ENCODE data around the gene NPDC1. TPM values are rescaled to one million over a fixed set of nuclear protein-coding genes. Genes with fewer than 3 reads are reported as not detected.

Gene NPDC1
- polyA plus RNA-seq, 2 of the 4 experiments (the other 2 are of a cell fraction), result 12.7 to 40.6 TPM

DNA sequence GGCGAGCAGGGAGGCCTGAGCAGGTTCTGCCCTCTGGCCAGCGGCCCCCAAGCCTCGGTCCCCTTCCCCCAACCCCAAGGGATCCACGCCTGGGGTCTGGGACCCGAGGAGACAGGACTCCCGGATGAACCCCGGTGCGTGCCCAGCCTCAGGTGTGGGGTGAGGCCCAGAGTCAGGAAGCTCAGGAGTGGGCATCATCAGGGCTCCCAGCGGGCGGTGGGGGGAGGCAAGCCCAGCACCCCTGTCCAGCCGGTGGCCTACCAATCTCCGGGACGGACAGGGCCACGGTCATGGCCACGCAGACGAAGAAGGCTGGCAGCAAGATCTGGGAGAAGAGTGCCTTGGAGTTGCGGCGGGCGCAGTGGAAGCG is 32.4 kb downstream of the NPDC1 start:
- ChIA-PET POLR2A (no interaction called here), CTCF (interaction anchor here (0.7 to 3.3 kb wide), 4 partner anchors 14 to 66 kb away, joined by 3 to 13 read pairs (median 8); no protein-coding TSS in a partner anchor)
- H3K4me1 ChIP-seq, result no peaks in the 10 kb centered on the region
- 95% methylated on average over 19 of the region's 20 CpGs for WGBS (ENCODE audit: missing lambda C conversion rate)
- TF ChIP-seq EHMT2 (IDR thresholded peaks at IDR 0.05; ENCODE audit: low read depth) (no peak), SMC3 (IDR thresholded peaks at IDR 0.05) (no peak), PHF8 (IDR thresholded peaks at IDR 0.05; ENCODE audit: borderline replicate concordance, low read depth) (no peak), SREBF2 (IDR thresholded peaks at IDR 0.05) (no peak), RFX5 (IDR thresholded peaks at IDR 0.05) (no peak), HES2 (IDR thresholded peaks at IDR 0.05) (no peak)
- H3K27ac ChIP-seq, result no peak overlapping the region
- FAIRE-seq (no peak), ATAC-seq (no peak), DNase-seq (ENCODE audit: low read depth in 1 of 2, low spot score in 1 of 2) (no peak)
- H3K4me3 ChIP-seq, result no peak overlapping the region
- no peak overlapping the region for H3K4me2 ChIP-seq
- no peaks in the 10 kb centered on the region for H3K9me3 ChIP-seq

- DNase-seq (ENCODE audit: low read depth in 1 of 2, low spot score in 1 of 2) (no peak), FAIRE-seq (no peak), ATAC-seq (0 out of 6 replicates have a peak, but pooled peaks of 1 of the 2 experiments have one; percentile 9)
- Histone ChIP-seq H3K9me3 (no peaks in the 10 kb centered on the region), H3K4me2 (no peak overlapping the region), H3K27ac (no peak overlapping the region), H3K4me3 (no peak overlapping the region), H3K4me1 (no peaks in the 10 kb centered on the region)
- ChIA-PET POLR2A (no interaction called here), CTCF (interaction anchor here (1.3 to 3.3 kb wide), 3 partner anchors 17 to 65 kb away, joined by 4 to 13 read pairs (median 12); no protein-coding TSS in a partner anchor)
- no peak for TF ChIP-seq ESRRA (IDR thresholded peaks at IDR 0.05; ENCODE audit: borderline replicate concordance, low read length)
- TF ChIP-seq NFE2L2 (conservative IDR thresholded peaks at IDR 0.05; ENCODE audit: low read length), result no peak
- no peak for TF ChIP-seq EHMT2 (IDR thresholded peaks at IDR 0.05; ENCODE audit: low read depth)
- TF ChIP-seq ZFP36 (IDR thresholded peaks at IDR 0.05; ENCODE audit: borderline replicate concordance, partially characterized antibody), result no peak
- TF ChIP-seq ZSCAN20 (CRISPR knock-in tag; IDR thresholded peaks at IDR 0.05), result no peak
- TF ChIP-seq PBX3 (IDR thresholded peaks at IDR 0.05), result no peak
- TF ChIP-seq SREBF2 (IDR thresholded peaks at IDR 0.05), result no peak
- no peak for TF ChIP-seq HDAC2 (IDR thresholded peaks at IDR 0.05)
- no peak for TF ChIP-seq RCOR1 (IDR thresholded peaks at IDR 0.05; ENCODE audit: low read depth, low read length)
- TF ChIP-seq USF2 (IDR thresholded peaks at IDR 0.05), result no peak
- 94% methylated on average over 29 of the region's 67 CpGs for WGBS (ENCODE audit: missing lambda C conversion rate)
Observed at GRCh38 chr9:137012694-137013570, 33.0 kb downstream of the NPDC1 start.

DNA sequence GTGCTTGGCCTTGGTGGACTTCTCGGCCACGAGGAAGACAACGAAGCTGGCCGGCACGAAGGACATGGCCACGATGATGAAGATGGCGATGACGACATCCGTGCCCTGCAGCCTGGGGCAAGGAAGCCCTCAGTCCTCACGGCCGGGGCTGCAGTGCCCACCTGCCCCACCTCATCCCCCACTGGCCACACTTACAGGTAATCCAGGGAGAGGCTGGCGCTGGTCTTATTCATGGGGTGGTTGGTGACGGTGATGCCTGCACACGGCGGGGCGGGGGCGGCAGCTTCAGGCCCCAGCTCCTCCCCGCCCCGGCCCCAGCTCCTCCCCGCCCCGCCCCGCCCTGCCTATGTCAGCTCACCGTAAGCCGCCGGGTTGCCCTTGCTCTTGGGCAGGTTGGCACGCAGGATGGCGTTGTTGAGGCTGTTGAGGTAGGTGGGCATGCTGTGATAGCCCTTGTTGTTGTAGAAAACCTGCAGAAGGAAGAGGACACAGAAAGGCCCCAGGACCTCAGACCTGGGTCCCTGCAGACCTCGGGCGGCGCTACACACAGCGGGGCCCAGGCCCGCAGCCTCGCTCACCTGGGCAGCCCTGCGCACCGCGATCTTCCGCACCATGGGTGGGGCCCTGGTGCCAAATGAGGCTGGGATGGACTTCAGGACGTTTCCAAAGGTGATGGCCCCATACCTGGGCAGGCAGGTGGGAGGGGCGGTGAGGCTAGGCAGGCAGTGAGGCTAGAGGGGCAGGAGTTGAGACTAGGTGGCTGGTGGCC is 33.9 kb downstream of the NPDC1 start:
- Histone ChIP-seq H3K4me3 (no peak overlapping the region), H3K9me3 (no peaks in the 10 kb centered on the region), H3K27ac (no peak overlapping the region), H3K4me1 (peaks cover 4% of the 10 kb centered on the region; the same call in 2 of the 3 replicates), H3K4me2 (no peak overlapping the region)
- POLR2A ChIA-PET, result no interaction called here
- WGBS (ENCODE audit: missing lambda C conversion rate), result 91% methylated on average over 23 of the region's 39 CpGs
- FAIRE-seq, result no peak
- TF ChIP-seq CHD4 (IDR thresholded peaks at IDR 0.05; ENCODE audit: borderline replicate concordance), result no peak
- TF ChIP-seq GATA3 (IDR thresholded peaks at IDR 0.05; ENCODE audit: borderline replicate concordance), result no peak
- no peak for TF ChIP-seq HOXB5 (CRISPR knock-in tag; IDR thresholded peaks at IDR 0.05)
- TF ChIP-seq NFE2L2 (conservative IDR thresholded peaks at IDR 0.05; ENCODE audit: low read length), result no peak
- DNase-seq (ENCODE audit: low read depth in 1 of 2, low spot score in 1 of 2), result no peak
- CTCF ChIA-PET, result interaction anchor here (1.1 to 3.3 kb wide), 5 partner anchors 10 to 23 kb away, joined by 3 to 13 read pairs (median 5); no protein-coding TSS in a partner anchor
- no peak for ATAC-seq
